ENCODE measurements around the gene SEMA3B. TPM values are rescaled to one million over a fixed set of nuclear protein-coding genes. Genes with fewer than 3 reads are reported as not detected.
"Not testable (repeated sequence)": the region's sequence is repeated elsewhere in the genome, so short reads cannot be mapped to it uniquely, and the experiment has no call there.

Gene SEMA3B
- total RNA-seq: 0.53 and 0.66 TPM in 2 replicates

DNA sequence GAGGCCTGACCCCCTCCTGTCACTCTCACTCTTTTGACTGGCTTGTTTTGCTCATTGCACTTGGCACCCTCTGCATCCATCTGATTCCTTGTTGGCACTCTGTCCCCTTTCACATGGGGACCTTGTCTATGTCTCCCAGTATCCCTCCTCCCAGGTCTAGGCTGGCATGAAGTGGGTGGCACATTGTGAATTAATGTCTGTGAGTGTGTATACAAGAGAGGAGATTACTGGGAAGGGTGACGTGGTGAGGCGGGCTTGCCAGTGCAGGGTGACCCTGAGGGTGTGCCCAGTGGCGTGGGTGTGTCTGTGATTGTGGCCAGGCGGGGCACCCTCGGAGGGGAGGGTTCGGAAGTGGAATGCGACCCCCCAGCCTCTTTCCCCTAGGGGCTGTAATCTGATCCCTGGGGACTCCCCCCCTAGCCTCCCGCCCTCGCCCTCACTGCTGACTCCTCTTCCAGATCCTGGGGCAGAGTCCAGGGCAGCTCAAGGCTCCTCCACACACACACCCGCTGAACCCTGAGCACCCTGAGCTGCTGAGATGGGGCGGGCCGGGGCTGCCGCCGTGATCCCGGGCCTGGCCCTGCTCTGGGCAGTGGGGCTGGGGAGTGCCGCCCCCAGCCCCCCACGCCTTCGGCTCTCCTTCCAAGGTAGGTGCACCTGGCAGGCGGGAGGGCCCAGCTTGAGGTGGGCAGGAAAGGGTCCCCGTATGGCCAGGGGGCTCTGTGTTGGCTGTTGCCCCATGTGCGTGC lies at the start of gene SEMA3B:
TSS of gene SEMA3B (plus strand) at position 445 of the 749 bp plus-strand sequence. CDS start at position 539, 94 bp downstream.
- DNase-seq (ENCODE audit: low read depth, low spot score): no peak

DNA sequence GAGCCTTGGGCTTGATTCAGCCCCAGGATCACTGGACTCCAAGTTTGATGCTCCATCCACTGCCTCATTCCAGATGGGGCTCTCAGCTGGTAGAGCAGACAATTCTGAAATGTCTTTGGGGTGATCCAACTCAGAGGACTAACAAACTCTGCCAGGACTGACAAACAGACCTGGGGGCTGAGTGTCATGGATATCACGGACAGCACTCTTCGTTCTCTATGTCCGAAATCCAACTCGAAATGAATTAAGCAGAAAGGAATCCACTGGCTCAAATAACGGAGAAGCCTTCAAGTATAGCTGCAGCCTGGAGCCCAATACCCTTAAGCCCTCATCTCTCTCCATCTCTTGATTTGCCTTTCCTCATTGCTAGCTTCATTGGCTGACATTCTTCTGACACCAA lies 49.7 kb upstream of the SEMA3B start:
- no peak for DNase-seq (ENCODE audit: low read depth, low spot score)

DNA sequence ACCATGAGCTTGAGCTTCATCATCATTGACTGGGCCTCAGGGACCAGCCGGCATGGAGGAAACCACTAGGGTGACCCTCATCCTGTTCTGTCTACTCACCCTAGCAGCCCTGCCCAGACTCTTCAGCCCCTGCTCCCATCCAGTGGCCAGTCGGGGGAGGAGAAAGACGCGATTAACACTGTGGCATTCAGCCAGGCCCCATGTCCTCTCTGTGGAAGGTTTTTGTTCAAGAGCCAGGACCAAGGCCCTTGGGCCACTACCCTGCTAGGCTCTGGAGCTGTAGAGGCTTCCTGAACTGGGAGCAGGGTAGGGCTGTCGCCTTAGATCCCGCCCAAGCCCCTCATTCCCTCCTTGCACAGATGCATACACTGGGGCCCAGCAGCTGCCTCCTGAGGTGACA lies 48.8 kb upstream of the SEMA3B start:
- no peak for DNase-seq (ENCODE audit: low read depth, low spot score)

DNA sequence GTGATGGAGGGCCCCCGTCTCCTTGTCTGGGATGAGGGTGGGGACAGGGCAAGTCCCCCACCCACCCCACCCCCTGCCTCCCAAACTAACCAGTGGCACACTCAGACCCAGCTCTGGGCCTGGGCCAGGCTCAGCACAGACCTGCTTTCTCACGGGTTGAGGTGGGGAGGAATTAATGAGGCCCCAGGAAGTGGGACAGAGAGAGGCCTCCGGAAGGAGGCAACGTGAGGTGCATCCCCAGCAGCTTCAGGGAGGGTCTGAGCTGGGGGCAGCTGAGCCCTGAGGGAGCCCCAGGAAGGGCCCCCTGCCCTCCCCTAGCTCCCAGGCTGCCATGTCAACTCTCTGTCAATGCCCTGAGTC lies 47.9 kb upstream of the SEMA3B start:
- no peak for DNase-seq (ENCODE audit: low read depth, low spot score)

DNA sequence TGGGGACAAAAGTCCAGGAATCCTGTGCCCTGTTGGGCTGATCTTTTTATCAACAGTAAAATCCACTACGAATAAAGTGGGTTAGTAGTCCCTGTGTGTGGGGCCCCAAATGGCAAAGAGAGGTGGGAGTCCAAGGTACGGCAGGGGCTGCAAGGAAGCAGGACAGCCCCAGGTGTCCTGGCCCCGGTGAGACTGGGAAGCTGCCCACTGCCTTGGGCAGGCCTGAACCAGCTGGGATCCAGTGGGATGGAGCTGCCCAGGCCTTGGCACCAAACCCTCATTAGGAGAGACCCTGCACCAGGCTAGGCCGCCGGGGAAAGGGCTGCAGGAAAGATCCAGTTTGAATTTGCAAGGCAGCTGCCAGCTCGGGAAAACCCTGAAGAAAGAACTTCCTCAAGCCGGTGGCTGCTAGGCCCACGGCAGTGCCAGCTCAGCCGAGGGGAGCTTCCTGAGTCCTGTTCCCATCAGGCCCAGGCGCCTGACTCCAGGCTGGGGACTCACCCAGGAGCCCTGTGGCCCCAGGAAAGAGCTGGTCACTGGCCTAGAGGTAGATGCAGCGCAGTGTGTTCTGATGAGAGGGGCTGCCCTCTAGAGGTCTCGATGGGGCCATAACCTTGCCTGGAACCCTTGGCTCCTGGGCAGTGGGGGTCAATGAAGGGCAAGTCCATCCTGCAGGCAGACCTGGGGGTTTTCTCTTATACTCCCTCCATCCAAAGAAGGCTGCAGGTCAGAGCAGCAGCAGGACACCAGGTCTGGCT lies 47.4 kb upstream of the SEMA3B start:
- no peak for DNase-seq (ENCODE audit: low read depth, low spot score)

DNA sequence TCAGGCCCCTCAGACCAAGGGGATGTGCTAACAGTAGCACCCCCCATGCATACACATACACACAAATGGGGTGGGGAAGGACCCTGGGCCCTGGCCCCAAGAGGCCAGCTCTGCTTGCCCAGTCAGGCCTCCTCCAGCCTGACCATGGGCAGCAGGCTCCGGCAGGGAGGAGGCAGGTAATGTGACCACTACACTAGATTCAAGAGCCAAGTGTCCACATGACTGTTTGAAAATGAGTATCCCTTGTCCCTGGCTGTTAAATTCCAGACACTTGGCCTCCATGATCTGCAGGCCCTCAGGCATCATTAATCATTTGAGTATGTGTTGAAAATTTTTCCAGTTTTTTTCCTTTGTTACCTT lies 46.8 kb upstream of the SEMA3B start:
- no peak for DNase-seq (ENCODE audit: low read depth, low spot score)

DNA sequence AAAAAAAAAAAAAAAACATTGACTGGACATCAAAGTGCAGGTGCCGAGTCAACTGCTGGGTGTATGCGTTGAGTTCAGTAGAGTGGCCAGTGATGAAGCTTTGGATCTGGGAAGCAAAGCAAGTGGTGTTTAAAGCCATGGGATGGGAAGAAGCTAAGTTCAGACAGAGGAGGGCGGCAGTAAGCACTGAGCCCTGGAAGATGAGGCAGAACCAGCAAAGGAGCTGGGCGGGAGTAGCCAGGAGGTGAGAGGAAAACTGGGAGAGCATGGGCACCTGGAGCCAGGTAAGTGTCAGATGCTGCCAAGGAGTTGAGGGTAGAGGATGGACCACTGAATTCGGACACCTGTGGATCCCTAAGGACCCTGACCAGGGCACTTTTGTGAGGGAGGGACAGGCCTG lies 44.3 kb upstream of the SEMA3B start:
- DNase-seq (ENCODE audit: low read depth, low spot score): no peak

DNA sequence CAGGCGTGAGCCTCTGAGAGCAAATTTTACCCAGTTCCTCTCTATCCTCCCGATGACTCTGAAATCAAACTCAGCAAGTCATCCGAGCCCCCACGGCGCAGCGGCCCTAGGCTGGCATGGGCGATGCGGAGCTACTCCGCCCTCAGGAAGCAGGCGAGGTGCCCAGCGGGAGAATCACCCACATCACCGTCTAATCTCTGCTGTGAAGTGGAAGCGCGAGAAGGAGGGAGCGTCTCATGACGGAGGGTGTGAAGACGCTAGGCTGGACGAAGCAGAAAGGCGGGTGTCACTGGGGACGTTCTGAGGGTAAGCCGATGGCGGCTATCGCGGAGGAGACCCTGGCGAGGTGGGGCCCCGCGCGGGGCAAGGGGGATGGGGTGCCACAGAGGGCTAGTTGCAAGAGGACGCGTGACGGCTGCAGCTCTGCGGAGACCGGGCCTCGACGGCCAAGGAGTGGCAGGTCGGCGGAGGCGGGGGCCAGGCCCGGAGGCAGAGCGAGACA lies 42.0 kb upstream of the SEMA3B start:
- DNase-seq (ENCODE audit: low read depth, low spot score): no peak

DNA sequence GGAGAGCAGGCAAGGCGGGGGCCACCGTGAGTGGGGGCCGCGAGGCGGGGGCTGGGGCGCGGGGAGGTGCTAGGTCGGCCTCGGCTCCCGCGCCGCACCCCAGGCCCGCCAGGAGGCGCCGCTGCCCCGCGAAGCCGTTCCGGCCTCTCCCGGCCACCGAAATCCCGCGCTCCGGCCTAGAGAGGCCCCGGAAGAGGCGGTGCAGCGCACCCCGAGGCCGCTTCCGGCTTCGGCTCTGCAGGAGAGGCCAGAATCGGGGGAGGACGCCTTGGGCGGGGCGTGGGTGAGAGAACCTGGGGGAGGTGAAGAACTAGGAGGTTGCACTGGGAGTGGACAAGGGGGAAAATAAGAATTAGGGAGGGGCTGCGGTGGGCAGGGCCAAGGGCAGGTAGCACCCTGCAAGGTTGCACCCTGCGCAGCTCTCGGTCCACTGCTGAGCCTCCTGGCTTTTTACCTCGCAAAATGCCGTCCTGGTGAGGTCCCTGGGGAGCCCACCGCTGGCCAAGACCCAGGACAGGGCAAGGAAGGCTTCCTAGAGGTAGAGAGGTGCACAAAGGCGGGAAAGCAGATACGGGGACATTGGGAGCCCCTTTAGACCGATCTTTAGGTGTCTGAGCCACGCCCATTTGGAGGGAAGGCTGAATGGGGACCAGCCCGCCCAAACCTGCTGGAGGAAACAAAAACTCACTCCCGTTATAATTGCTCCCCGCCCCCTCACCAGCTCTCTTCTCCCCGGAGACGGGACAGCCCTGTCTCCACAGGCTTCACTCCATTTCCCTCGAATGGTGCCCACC lies 41.4 kb upstream of the SEMA3B start:
- DNase-seq (ENCODE audit: low read depth, low spot score): peak; percentile 22

DNA sequence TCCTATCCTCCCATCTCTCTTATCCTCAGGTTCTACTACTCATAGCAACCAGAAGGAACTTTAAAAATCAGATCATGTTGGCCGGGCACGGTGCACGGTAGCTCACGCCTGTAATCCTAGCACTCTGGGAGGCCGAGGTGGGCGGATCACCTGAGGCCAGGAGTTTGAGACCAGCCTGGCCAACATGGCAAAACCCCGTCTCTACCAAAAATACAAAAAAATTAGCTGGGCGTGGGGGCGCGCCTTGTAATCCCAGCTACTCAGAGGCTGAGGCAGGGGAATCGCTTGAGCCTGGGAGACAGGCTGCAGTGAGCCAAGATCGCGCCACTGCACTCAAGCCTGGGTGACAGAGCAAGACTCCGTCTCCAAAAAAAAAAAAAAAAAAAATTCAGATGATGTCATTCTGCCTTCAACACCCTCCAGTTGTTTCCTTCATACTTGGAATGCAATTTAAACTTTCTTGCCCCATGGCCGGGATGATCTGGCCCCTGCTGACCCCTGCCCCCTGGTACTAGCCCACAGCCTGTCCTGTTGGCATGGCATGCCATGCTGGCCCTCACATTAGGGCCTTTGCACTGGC lies 40.7 kb upstream of the SEMA3B start:
- not testable (repeated sequence) for DNase-seq (ENCODE audit: low read depth, low spot score)

DNA sequence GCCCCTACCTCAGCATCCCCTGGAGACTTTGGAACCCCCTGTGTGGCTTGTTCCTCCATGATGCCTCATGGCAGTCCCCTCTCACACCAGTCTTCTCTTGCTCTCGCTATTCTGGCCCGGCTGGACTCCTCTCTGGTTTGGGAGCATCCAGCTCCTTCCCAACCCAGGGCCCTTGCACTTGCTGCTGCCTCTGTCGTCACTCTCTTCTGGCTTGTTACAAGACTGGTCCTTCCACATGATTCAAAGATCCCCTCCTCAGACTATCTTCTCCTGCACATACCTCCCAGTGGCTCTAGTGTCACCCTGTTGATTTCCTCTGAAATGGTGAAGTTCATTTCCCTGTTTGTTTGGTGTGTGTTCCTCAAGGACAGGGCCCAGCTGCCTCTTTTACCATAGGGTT lies 39.5 kb upstream of the SEMA3B start:
- no peak for DNase-seq (ENCODE audit: low read depth, low spot score)

DNA sequence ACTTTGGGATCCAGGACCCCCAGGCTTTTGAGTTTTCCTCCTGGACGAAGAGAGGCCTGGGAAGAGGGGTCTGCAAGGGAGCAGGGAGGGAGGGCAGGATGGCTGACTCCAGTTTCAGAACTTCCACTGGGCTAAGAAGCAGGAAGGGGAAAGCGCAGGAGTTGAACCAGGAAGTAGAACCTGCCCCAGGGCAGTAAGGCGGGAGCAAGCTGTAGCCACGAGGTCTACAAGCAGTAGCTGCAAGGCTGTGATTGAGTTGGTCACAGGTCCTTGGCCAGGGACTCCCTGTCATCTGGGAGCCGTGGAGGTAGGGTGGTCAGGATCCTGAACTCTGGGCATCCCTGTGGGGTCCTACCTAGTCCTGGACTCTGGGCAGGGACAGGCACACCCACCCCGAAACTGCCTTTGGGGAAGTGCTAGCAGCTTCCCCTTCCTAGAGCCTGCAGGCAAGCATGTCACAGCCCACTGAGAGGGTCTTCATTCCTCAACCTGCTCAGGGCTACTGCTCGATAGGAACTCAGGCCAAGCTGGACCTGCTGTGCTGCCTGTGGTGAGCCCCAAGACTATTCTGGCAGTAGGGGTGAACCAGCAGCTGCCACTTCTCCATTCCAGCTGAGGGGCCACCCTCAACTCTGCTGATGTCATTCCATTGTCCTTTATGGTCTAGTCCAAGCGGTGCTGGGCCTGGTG lies 38.7 kb upstream of the SEMA3B start:
- no peak for DNase-seq (ENCODE audit: low read depth, low spot score)

DNA sequence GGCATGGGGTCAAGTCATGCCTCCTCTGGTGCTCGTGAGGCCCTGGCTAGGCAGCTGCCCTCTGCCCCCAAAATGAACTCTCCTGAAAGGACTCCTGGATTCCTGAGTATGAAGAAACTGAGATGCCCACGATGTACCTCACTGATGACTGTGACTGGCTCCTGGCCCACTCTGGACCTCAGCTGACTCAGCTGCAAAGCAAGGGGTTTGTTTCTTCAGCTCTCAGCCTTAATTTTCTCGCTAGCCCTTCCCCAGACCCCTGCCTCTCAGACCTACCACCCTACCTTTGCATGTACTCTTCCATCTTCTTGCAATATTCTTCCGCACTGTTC lies 38.2 kb upstream of the SEMA3B start:
- DNase-seq (ENCODE audit: low read depth, low spot score): no peak

DNA sequence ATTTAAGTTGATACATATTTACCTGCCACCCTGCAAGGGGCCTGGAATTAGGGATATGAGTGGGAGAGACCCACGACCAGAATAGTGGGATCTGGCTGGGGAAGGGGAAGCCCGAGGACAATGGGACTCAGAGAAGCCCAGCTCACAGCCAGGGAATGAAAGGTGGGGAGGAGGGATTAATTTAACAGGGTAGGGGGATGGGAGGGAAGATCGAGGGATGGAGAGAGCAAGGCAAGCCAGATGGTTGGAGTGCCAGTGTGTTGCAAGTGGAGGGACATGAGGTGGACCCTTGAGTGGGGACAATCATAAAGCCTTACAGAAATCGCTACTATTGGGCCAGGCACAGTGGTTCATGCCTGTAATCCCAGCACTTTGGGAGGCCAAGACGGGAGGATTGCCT lies 37.4 kb upstream of the SEMA3B start:
- no peak for DNase-seq (ENCODE audit: low read depth, low spot score)

DNA sequence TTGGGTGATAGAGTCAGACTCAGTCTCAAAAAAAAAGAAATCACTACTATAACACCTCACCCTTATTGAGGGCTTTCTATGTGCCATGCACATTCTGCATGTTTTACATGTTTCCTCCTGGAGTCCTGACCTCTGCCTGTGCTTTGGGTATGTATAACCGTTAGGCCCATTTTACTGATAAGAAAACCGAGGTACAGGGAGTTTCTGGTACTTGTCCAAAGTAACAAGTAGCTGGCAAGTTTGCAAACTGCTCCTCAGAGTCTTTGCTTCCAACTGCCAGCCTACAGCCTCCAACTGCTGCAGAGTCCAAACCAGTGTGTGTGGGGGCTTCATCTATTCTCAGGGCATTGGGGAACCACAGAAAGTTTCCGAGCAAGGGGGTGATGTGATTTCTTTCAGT lies 36.6 kb upstream of the SEMA3B start:
- DNase-seq (ENCODE audit: low read depth, low spot score): no peak

DNA sequence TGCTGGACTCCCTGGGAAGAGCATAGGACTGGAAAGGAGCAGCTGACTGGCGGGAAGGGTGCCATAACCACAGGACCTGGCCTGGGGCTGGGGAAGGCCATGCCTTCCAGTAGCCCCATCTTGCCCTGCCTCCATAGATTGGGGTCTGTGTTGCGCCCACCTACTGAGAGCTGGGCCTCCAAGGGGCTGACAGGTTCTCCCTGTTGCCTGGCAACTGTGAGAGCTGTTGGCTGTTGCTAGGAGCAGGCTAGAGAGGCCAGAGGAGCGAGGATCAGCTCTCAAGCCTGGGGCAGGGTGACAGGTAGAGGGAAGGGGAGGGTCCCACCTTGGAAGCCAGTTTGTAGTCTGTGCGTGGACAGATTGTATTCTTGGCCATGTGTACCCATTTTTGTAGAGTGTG lies 35.8 kb upstream of the SEMA3B start:
- DNase-seq (ENCODE audit: low read depth, low spot score): no peak

DNA sequence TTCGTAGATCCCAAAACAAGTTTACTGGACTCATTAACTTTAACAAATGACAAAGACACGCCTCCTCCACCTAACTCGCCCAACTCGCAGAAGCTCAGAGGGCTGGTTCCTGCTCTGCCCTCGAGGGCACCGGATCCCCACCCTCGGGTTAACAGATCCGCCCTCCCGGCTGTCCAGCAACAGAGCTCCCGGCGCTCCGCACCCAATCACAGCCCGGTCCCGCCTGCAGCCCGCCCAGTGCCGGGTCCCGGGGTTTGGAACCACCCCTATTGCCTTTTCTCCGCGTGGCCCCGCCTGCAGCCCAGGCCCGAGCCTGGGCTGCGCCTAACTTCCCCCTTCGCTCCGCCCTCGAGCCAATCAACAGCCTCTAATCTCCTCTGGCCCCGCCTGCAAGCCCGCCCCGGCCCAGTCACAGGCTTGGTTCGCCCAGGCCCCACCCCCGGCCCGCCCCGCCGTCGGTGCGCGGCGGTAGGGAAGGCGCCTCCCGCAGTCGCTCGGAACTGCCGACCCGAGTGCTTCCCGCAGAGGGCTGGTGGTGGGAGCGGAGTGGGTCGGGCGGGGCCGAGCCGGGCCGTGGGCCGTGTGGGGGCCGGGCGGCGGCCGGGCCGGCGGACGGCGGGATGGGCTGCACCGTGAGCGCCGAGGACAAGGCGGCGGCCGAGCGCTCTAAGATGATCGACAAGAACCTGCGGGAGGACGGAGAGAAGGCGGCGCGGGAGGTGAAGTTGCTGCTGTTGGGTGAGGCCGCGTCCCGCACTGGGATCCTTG lies 33.0 kb upstream of the SEMA3B start, which contains the start of gene GNAI2:
TSS of gene GNAI2 (plus strand) at position 489 of the 768 bp plus-strand sequence. CDS start at position 621, 132 bp downstream.
- DNase-seq (ENCODE audit: low read depth, low spot score): peak; percentile 94

DNA sequence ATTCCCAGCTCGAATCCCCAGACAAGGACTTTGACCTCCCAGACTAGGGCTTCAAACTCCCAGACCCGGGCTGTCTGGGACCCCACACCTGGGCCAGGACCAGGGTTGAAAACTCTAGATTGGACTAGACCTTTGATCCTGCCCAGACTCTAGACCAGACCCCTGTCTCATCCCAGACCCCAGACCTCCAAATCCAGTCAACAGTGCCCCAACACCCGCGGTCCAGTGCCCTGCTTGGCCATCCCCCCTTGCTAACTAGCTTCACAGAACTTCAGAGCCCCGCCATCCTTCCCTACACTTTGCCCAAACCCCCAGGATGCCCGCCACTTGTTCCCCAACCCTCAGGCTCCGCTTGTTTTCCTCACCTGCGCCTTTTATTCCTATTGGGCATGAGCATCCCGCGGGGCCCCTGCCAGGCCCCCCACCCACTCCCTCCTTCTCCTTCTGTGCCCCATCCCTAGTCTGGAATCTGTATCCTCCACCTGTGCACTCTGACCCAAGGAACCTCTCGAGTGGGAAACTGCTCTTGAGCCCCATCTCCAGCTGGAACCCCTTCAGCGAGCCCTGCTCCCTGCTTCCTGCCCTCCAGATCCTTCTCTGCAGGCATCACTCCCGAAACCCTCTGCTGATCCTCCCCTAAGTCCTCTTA lies 32.3 kb upstream of the SEMA3B start:
- DNase-seq (ENCODE audit: low read depth, low spot score): no peak

DNA sequence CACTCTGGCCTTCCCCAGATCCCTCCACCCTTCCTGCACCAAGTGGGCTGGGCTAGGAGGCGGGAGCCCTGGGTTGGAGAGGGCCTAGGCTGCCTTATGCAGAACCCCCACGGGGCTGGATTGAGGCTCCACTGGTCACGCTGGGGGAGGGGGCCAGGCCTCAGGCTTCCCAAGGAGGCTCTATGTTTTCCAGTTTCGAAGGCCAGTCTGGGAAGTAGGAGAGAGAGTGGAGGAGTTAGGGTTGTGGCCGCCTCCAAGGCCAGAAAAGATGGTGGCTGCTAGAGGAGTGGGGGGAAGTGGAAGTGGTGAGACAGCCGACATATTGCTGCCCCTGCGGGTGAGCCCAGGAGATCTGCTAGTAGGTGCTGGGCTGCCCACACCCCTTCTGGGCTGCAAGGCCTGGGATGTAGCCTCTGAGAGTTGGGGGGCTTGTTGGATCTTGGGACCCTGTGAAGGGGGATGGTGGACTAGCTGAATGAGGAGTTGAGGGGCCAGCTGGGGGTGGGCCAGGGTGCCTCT lies 31.8 kb upstream of the SEMA3B start:
- no peak for DNase-seq (ENCODE audit: low read depth, low spot score)

All from pulmonary artery endothelial cell (primary cell).